HepG2 (cell line): ENCODE results near the gene MBTPS2. TPM values are rescaled to one million over a fixed set of nuclear protein-coding genes. Genes with fewer than 3 reads are reported as not detected.

Experiments
- ATAC-seq: fragments of 200-7000 bp; cut with Tn5 transposase; 3 replicates; pipeline ENCODE4 v1.9.1; 2020; ENCODE audit warnings: mild to moderate bottlenecking, moderate library complexity
- BruUV-seq: library from RNA; stranded (reverse); fragments of 400-500 nt; replicated peaks from 2 replicates; lab custom pipeline; 2021; lab: Mats Ljungman, UMichigan
- CTCF ChIA-PET: fragments of 300-600 bp; formaldehyde crosslinking; extraction: SDS; loops from one replicate; lab custom pipeline; 2021; ENCODE audit warnings: low total read pairs, inconsistent platforms, low intra/inter-chr PET ratio; lab: Yijun Ruan, JAX
- POLR2A ChIA-PET: fragments of 350-600 bp; sonication (Branson Sonifier 250); formaldehyde crosslinking; loops from one replicate; lab custom pipeline; 2020; ENCODE audit warnings: antibody characterized with exemption, inconsistent platforms; lab: Yijun Ruan, JAX
- DNase-seq: peaks from one replicate; pipeline ENCODE4 v3.0.0-alpha.2; 2015; ENCODE audit warnings: low spot score
- FAIRE-seq: peaks from 3 replicates; lab custom pipeline; 2011; peaks lifted over from hg19 to GRCh38; lab: Jason Lieb, UNC
- H2AFZ ChIP-seq: one replicate; pipeline ENCODE4 v1.6.1; 2011; ENCODE audit warnings: low read length, inconsistent platforms
- H3K27ac ChIP-seq: fragments of 300-600 bp; 3 replicates; pipeline ENCODE4 v1.8.0; 2011; ENCODE audit warnings: mixed run types, mild to moderate bottlenecking, mixed read lengths, low read length, inconsistent platforms; ENCODE audit not compliant: insufficient read depth; ENCODE audit errors: extremely low read length
- H3K27me3 ChIP-seq, 2 experiments: fragments of 200-600 bp in 1 of 2; 2 replicates in 1 of 2; 3 replicates in 1 of 2; pipeline versions ENCODE4 v1.6.0 to v1.8.0; 2011; ENCODE audit warnings: low read length in 2 of 2, mild to moderate bottlenecking in 2 of 2, moderate library complexity in 2 of 2, inconsistent platforms in 1 of 2; ENCODE audit not compliant: insufficient read depth in 2 of 2, control insufficient read depth in 1 of 2
- H3K36me3 ChIP-seq, 2 experiments: fragments of 200-600 bp in 1 of 2; replicated peaks in 1 of 2; 2 replicates in 1 of 2; 3 replicates in 1 of 2; pipeline versions ENCODE4 v1.5.1 to v1.8.0; 2011; ENCODE audit warnings: low read length in 2 of 2, inconsistent platforms in 1 of 2; ENCODE audit not compliant: insufficient read depth in 2 of 2, control insufficient read depth in 1 of 2
- H3K4me1 ChIP-seq: 2 replicates; pipeline ENCODE4 v1.5.1; 2012; ENCODE audit warnings: low read length, inconsistent platforms; ENCODE audit not compliant: insufficient read depth
- H3K4me2 ChIP-seq: 2 replicates; pipeline ENCODE4 v1.6.0; 2011; ENCODE audit warnings: low read depth, low read length, inconsistent platforms
- H3K4me3 ChIP-seq, 3 experiments: fragments of 200-600 bp in 1 of 3; sonication (generic), shearing (Covaris generic) in 1 of 3; replicated peaks in 1 of 3; 2 replicates each; pipeline ENCODE4 v1.5.1; 2011 to 2016; ENCODE audit warnings: low read length in 3 of 3, inconsistent platforms in 2 of 3, low read depth in 2 of 3, mild to moderate bottlenecking in 2 of 3, control low read depth in 1 of 3, mixed read lengths in 1 of 3; ENCODE audit not compliant: insufficient read depth in 1 of 3
- H3K79me2 ChIP-seq: one replicate; pipeline ENCODE4 v1.6.1; 2011; ENCODE audit warnings: low read length, inconsistent platforms; ENCODE audit not compliant: insufficient read depth
- H3K9ac ChIP-seq: 2 replicates; pipeline ENCODE4 v1.6.0; 2011; ENCODE audit warnings: mild to moderate bottlenecking, low read depth, low read length, inconsistent platforms; ENCODE audit not compliant: insufficient read depth
- H3K9me3 ChIP-seq: 2 replicates; pipeline ENCODE4 v1.5.1; 2012; ENCODE audit warnings: mild to moderate bottlenecking, low read length
- H4K20me1 ChIP-seq: 2 replicates; pipeline ENCODE4 v1.6.0; 2011; ENCODE audit warnings: inconsistent platforms, mild to moderate bottlenecking, low read length, moderate library complexity; ENCODE audit not compliant: insufficient read depth
- BRD4 ChIP-seq: sonication (generic); formaldehyde crosslinking; IDR thresholded peaks from 2 replicates; pipeline ENCODE4 v1.4.0; 2020; ENCODE audit warnings: missing genetic modification reagents
- CREBL2 ChIP-seq: sonication (generic); formaldehyde crosslinking; IDR thresholded peaks from 2 replicates; pipeline ENCODE4 v1.8.1; 2023; ENCODE audit warnings: missing genetic modification reagents, mild to moderate bottlenecking, borderline replicate concordance
- EEA1 ChIP-seq: sonication (generic); formaldehyde crosslinking; IDR thresholded peaks from 2 replicates; pipeline ENCODE4 v1.5.1; 2020; ENCODE audit warnings: mild to moderate bottlenecking, missing genetic modification reagents, borderline replicate concordance
- GABPB1 ChIP-seq: IDR thresholded peaks from 2 replicates; pipeline ENCODE4 v1.6.1; 2016; ENCODE audit warnings: mild to moderate bottlenecking, missing genetic modification reagents, moderate library complexity, missing compliant biosample characterization
- GFI1 ChIP-seq: sonication (generic); formaldehyde crosslinking; IDR thresholded peaks from 2 replicates; pipeline ENCODE4 v1.5.0; 2020; ENCODE audit warnings: missing genetic modification reagents, mild to moderate bottlenecking, borderline replicate concordance
- GZF1 ChIP-seq: sonication (generic); formaldehyde crosslinking; IDR thresholded peaks from 2 replicates; pipeline ENCODE4 v1.5.1; 2020; ENCODE audit warnings: mild to moderate bottlenecking, missing genetic modification reagents
- KDM2A ChIP-seq: sonication (generic); formaldehyde crosslinking; IDR thresholded peaks from 2 replicates; pipeline ENCODE4 v1.4.0; 2020; ENCODE audit warnings: low read depth, missing genetic modification reagents, borderline replicate concordance
- KLF6 ChIP-seq: IDR thresholded peaks from 2 replicates; pipeline ENCODE4 v1.8.0; 2016; ENCODE audit warnings: missing biosample characterization, missing genetic modification reagents
- MED1 ChIP-seq: sonication (generic); formaldehyde crosslinking; IDR thresholded peaks from 2 replicates; pipeline ENCODE4 v1.4.0; 2020; ENCODE audit warnings: missing genetic modification reagents
- MED13 ChIP-seq: sonication (generic); formaldehyde crosslinking; IDR thresholded peaks from 2 replicates; pipeline ENCODE4 v1.5.0; 2020; ENCODE audit warnings: missing genetic modification reagents
- MXD3 ChIP-seq: IDR thresholded peaks from 2 replicates; pipeline ENCODE4 v1.6.1; 2016; ENCODE audit warnings: mild to moderate bottlenecking, missing biosample characterization, missing genetic modification reagents
- NCOA5 ChIP-seq: sonication (generic); formaldehyde crosslinking; IDR thresholded peaks from 2 replicates; pipeline ENCODE4 v1.4.0; 2020; ENCODE audit warnings: missing genetic modification reagents
- RFXAP ChIP-seq: sonication (generic); formaldehyde crosslinking; IDR thresholded peaks from 2 replicates; pipeline ENCODE4 v1.4.0; 2020; ENCODE audit warnings: missing genetic modification reagents, borderline replicate concordance
- SAFB2 ChIP-seq: sonication (generic); formaldehyde crosslinking; IDR thresholded peaks from 2 replicates; pipeline ENCODE4 v1.5.1; 2020; ENCODE audit warnings: missing genetic modification reagents, low read depth, mild to moderate bottlenecking, borderline replicate concordance
- SALL1 ChIP-seq: sonication (generic); formaldehyde crosslinking; IDR thresholded peaks from 2 replicates; pipeline ENCODE4 v1.8.0; 2022; ENCODE audit warnings: mild to moderate bottlenecking, missing genetic modification reagents
- SPEN ChIP-seq: sonication (generic); formaldehyde crosslinking; IDR thresholded peaks from 2 replicates; pipeline ENCODE4 v1.5.1; 2020; ENCODE audit warnings: low read depth, mild to moderate bottlenecking, missing genetic modification reagents
- ZBTB7A ChIP-seq: sonication (generic); formaldehyde crosslinking; IDR thresholded peaks from 2 replicates; pipeline ENCODE4 v1.8.0; 2022; ENCODE audit warnings: mild to moderate bottlenecking, missing genetic modification reagents
- ZNF496 ChIP-seq: sonication (generic); formaldehyde crosslinking; IDR thresholded peaks from 2 replicates; pipeline ENCODE4 v1.8.1; 2023; ENCODE audit warnings: mild to moderate bottlenecking, moderate library complexity, missing genetic modification reagents; ENCODE audit not compliant: insufficient replicate concordance
- ZNF530 ChIP-seq: sonication (generic); formaldehyde crosslinking; IDR thresholded peaks from 2 replicates; pipeline ENCODE4 v1.5.0; 2020; ENCODE audit warnings: low read depth, mild to moderate bottlenecking, missing genetic modification reagents
- ZNF629 ChIP-seq: sonication (generic); formaldehyde crosslinking; conservative IDR thresholded peaks from 2 replicates; pipeline ENCODE4 v1.5.0; 2020; ENCODE audit warnings: missing genetic modification reagents
- ZSCAN30 ChIP-seq: sonication (generic); formaldehyde crosslinking; IDR thresholded peaks from 2 replicates; pipeline ENCODE4 v1.5.0; 2020; ENCODE audit warnings: mild to moderate bottlenecking, missing genetic modification reagents
- WGBS: methylation state at CpG from one replicate; pipeline ENCODE4 v1.1.6; 2017; ENCODE audit warnings: low lambda C conversion rate; 5-methylcytosine and 5-hydroxymethylcytosine counted together
- in situ Hi-C: cut with HindIII; loops from 2 replicates; pipeline ENCODE4 v1.10.0; 2017; ENCODE audit warnings: low pct_unique_long_range_greater_than_20kb; ENCODE audit not compliant: extremely low pct_ligation_motif_present
- intact Hi-C: fragments of 100-400 bp; cut with micrococcal nuclease; formaldehyde crosslinking; loops from one replicate; pipeline ENCODE4 v1.10.0; 2022; ENCODE audit not compliant: unreplicated experiment
- polyA plus RNA-seq, 8 experiments: library from polyadenylated mRNA; depleted of rRNA in 3 of 8; stranded (reverse) in 7 of 8; unstranded in 1 of 8; fragments of >200 nt; fragmentation: Illumina TruSeq in 4 of 8; extraction: Trizol in 4 of 8; gene quantifications; 2 replicates each; pipeline versions ENCODE4 v1.2.1 to v1.2.3, GENCODE V29; 2011 to 2016; ENCODE audit warnings: low read depth in 4 of 8, missing spikeins in 1 of 8, mixed read lengths in 1 of 8; ENCODE audit not compliant: insufficient read depth in 1 of 8
- total RNA-seq, 5 experiments: library from RNA; depleted of rRNA; stranded (reverse); fragments of >200 nt; fragmentation: Illumina TruSeq; extraction: Trizol; gene quantifications; 2 replicates each; pipeline ENCODE4 v1.2.3, GENCODE V29; 2016; ENCODE audit warnings: low read depth in 1 of 5
- TF ChIP-seq, protein P1 (sequence below): sonication (generic); formaldehyde crosslinking; IDR thresholded peaks from 2 replicates; pipeline ENCODE4 v1.9.0; 2021; ENCODE audit warnings: missing genetic modification reagents, borderline replicate concordance
- TF ChIP-seq, protein P2 (sequence below): IDR thresholded peaks from 2 replicates; pipeline ENCODE4 v1.6.1; 2012; ENCODE audit warnings: low read depth, low read length, improper control_type of control experiment

The MBTPS2 gene
- total and polyA plus RNA-seq, 2 of the 13 experiments (the other 11 are each of a cell fraction or from before 2014, with no cell fraction given): 5.7 to 14.4 TPM

GRCh38 chrX:21821875-21822274 lies 17.5 kb upstream of the MBTPS2 start:
- ATAC-seq (peak; percentile 91), FAIRE-seq (peak; percentile 86), DNase-seq (peak; percentile 51)
- H3K9me3 ChIP-seq: no peaks in the 10 kb centered on the region
- no peaks in the 10 kb centered on the region for H4K20me1 ChIP-seq
- in situ Hi-C loops (no loop called here), intact Hi-C loops (no loop called here)
- H3K4me3 ChIP-seq: no peak overlapping the region
- H3K4me2 ChIP-seq: peak overlapping the region; percentile 27; the same call in 1 of the 2 replicates
- CTCF ChIA-PET: no interaction called here
- POLR2A ChIA-PET: interaction anchor here (1.0 kb wide), 2 partner anchors 16 to 51 kb away, joined by 3 to 4 read pairs; no protein-coding TSS in a partner anchor
- H3K79me2 ChIP-seq: no peaks in the 10 kb centered on the region
- no peaks in the 10 kb centered on the region for H3K27me3 ChIP-seq
- no TSS peak for BruUV-seq
- WGBS: no CpG with 5 or more reads among the region's 3 CpGs
- no peaks in the 10 kb centered on the region for H3K36me3 ChIP-seq
- H3K4me1 ChIP-seq: peaks cover 20% of the 10 kb centered on the region
- no peak overlapping the region for H2AFZ ChIP-seq
- H3K9ac ChIP-seq: no peak overlapping the region
- H3K27ac ChIP-seq: no peak overlapping the region
- TF ChIP-seq GZF1 (CRISPR knock-in tag) (no peak), MED13 (CRISPR knock-in tag) (no peak), ZNF629 (no peak), SAFB2 (CRISPR knock-in tag) (no peak), GFI1 (peak; percentile 46; the same call in 1 of the 2 replicates), ZNF496 (CRISPR knock-in tag) (no peak), MXD3 (CRISPR knock-in tag) (no peak), NCOA5 (CRISPR knock-in tag) (no peak), RFXAP (CRISPR knock-in tag) (no peak), CREBL2 (no peak), MED1 (CRISPR knock-in tag) (no peak), SALL1 (peak; percentile 56), GABPB1 (CRISPR knock-in tag) (no peak), ZBTB7A (CRISPR knock-in tag) (no peak), EEA1 (CRISPR knock-in tag) (no peak), SPEN (CRISPR knock-in tag) (no peak), ZNF530 (CRISPR knock-in tag) (no peak), KDM2A (CRISPR knock-in tag) (no peak), KLF6 (CRISPR knock-in tag) (no peak), ZSCAN30 (CRISPR knock-in tag) (no peak), BRD4 (no peak)
- TF ChIP-seq, protein P1, sequence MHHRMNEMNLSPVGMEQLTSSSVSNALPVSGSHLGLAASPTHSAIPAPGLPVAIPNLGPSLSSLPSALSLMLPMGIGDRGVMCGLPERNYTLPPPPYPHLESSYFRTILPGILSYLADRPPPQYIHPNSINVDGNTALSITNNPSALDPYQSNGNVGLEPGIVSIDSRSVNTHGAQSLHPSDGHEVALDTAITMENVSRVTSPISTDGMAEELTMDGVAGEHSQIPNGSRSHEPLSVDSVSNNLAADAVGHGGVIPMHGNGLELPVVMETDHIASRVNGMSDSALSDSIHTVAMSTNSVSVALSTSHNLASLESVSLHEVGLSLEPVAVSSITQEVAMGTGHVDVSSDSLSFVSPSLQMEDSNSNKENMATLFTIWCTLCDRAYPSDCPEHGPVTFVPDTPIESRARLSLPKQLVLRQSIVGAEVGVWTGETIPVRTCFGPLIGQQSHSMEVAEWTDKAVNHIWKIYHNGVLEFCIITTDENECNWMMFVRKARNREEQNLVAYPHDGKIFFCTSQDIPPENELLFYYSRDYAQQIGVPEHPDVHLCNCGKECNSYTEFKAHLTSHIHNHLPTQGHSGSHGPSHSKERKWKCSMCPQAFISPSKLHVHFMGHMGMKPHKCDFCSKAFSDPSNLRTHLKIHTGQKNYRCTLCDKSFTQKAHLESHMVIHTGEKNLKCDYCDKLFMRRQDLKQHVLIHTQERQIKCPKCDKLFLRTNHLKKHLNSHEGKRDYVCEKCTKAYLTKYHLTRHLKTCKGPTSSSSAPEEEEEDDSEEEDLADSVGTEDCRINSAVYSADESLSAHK: no peak
- TF ChIP-seq, protein P2, sequence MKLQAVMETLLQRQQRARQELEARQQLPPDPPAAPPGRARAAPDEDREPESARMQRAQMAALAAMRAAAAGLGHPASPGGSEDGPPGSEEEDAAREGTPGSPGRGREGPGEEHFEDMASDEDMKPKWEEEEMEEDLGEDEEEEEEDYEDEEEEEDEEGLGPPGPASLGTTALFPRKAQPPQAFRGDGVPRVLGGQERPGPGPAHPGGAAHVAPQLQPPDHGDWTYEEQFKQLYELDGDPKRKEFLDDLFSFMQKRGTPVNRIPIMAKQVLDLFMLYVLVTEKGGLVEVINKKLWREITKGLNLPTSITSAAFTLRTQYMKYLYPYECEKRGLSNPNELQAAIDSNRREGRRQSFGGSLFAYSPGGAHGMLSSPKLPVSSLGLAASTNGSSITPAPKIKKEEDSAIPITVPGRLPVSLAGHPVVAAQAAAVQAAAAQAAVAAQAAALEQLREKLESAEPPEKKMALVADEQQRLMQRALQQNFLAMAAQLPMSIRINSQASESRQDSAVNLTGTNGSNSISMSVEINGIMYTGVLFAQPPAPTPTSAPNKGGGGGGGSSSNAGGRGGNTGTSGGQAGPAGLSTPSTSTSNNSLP: no peak
